GM23338 (cell line): ENCODE data around the gene UNC45A. TPM values are rescaled to one million over a fixed set of nuclear protein-coding genes. Genes with fewer than 3 reads are reported as not detected.

Experiments used
- ATAC-seq: fragments of 200-7000 bp; cut with Tn5 transposase; 3 replicates; pipeline ENCODE4 v1.9.1; 2020
- DNase-seq: peaks from one replicate; pipeline ENCODE4 v3.0.0-alpha.2; 2015; ENCODE audit warnings: low spot score
- H2AFZ ChIP-seq: fragments of 200-600 bp; sonication (generic); 2 replicates; pipeline ENCODE4 v1.8.0; 2016; ENCODE audit warnings: antibody characterized with exemption, mild to moderate bottlenecking, moderate library complexity
- H3F3A ChIP-seq: fragments of 200-600 bp; sonication (generic); replicated peaks from 2 replicates; pipeline ENCODE4 v1.8.0; 2017; ENCODE audit warnings: antibody characterized with exemption, mixed run types, low read depth
- H3K27ac ChIP-seq: fragments of 200-600 bp; sonication (generic); 2 replicates; pipeline ENCODE4 v1.6.1; 2016; ENCODE audit warnings: low read depth
- H3K27me3 ChIP-seq: fragments of 200-600 bp; sonication (generic); 2 replicates; pipeline ENCODE4 v1.8.0; 2016; ENCODE audit warnings: mild to moderate bottlenecking, mixed run types, moderate library complexity; ENCODE audit not compliant: insufficient read depth
- H3K36me3 ChIP-seq: fragments of 200-600 bp; sonication (generic); 2 replicates; pipeline ENCODE4 v1.8.0; 2016; ENCODE audit warnings: mild to moderate bottlenecking; ENCODE audit not compliant: insufficient read depth
- H3K4me1 ChIP-seq: fragments of 200-600 bp; sonication (generic); 2 replicates; pipeline ENCODE4 v1.8.0; 2016; ENCODE audit warnings: mild to moderate bottlenecking, moderate library complexity; ENCODE audit not compliant: insufficient read depth
- H3K4me2 ChIP-seq: fragments of 200-600 bp; sonication (generic); 2 replicates; pipeline ENCODE4 v1.7.1; 2017; ENCODE audit warnings: mixed run types
- H3K4me3 ChIP-seq: fragments of 200-600 bp; sonication (generic); 2 replicates; pipeline ENCODE4 v1.6.1; 2016; ENCODE audit warnings: mixed run types
- H3K79me2 ChIP-seq: fragments of 200-600 bp; sonication (generic); replicated peaks from 2 replicates; pipeline ENCODE4 v1.8.0; 2017; ENCODE audit warnings: mild to moderate bottlenecking; ENCODE audit not compliant: insufficient read depth
- H3K9me2 ChIP-seq: fragments of 200-600 bp; sonication (generic); 2 replicates; pipeline ENCODE4 v1.8.0; 2017; ENCODE audit not compliant: insufficient read depth
- H4K20me1 ChIP-seq: fragments of 200-600 bp; sonication (generic); replicated peaks from 2 replicates; pipeline ENCODE4 v1.8.0; 2017; ENCODE audit warnings: mild to moderate bottlenecking; ENCODE audit not compliant: insufficient read depth
- H3K27ac Mint-ChIP-seq: 2 replicates; pipeline ENCODE4 v1.8.0; 2020; ENCODE audit warnings: inconsistent platforms, mild to moderate bottlenecking, moderate library complexity, mixed read lengths
- H3K27me3 Mint-ChIP-seq: 3 replicates; pipeline ENCODE4 v1.8.0; 2022; ENCODE audit warnings: low read depth, mild to moderate bottlenecking, moderate library complexity, mixed read lengths, inconsistent platforms; ENCODE audit not compliant: insufficient read depth, poor library complexity
- H3K36me3 Mint-ChIP-seq: 3 replicates; pipeline ENCODE4 v1.8.0; 2021; ENCODE audit warnings: low read depth, mild to moderate bottlenecking, inconsistent platforms, moderate library complexity, mixed read lengths
- H3K4me1 Mint-ChIP-seq: 3 replicates; pipeline ENCODE4 v1.8.0; 2020; ENCODE audit warnings: mild to moderate bottlenecking, inconsistent platforms, mixed read lengths
- H3K4me3 Mint-ChIP-seq: 3 replicates; pipeline ENCODE4 v1.8.0; 2021; ENCODE audit warnings: moderate library complexity, mild to moderate bottlenecking, inconsistent platforms, mixed read lengths
- H3K9me3 Mint-ChIP-seq: 3 replicates; pipeline ENCODE4 v1.8.0; 2020; ENCODE audit warnings: moderate library complexity, mild to moderate bottlenecking, inconsistent platforms, mixed read lengths
- CREB1 ChIP-seq: fragments of 250-450 bp; sonication (Bioruptor Pico); IDR thresholded peaks from 2 replicates; pipeline ENCODE4 v1.5.0; 2020; ENCODE audit warnings: low read depth, mild to moderate bottlenecking, moderate library complexity
- CTCF ChIP-seq, 2 experiments: fragments of 200-600 bp in 1 of 2; sonication (generic) in 1 of 2; conservative IDR thresholded peaks; 2 replicates each; pipeline versions ENCODE4 v1.5.1 to v1.6.1; 2016 to 2017; ENCODE audit warnings: antibody characterized with exemption in 2 of 2, low read depth in 2 of 2, mild to moderate bottlenecking in 2 of 2, moderate library complexity in 1 of 2
- ETS1 ChIP-seq: IDR thresholded peaks from 2 replicates; pipeline ENCODE4 v1.6.1; 2016; ENCODE audit warnings: antibody characterized with exemption
- EZH2 ChIP-seq: fragments of 200-600 bp; sonication (generic); IDR thresholded peaks from one replicate; pipeline ENCODE4 v1.8.0; 2017; ENCODE audit warnings: antibody characterized with exemption, mild to moderate bottlenecking, low read depth; ENCODE audit not compliant: unreplicated experiment
- EZH2phosphoT487 ChIP-seq: fragments of 200-600 bp; sonication (generic); IDR thresholded peaks from one replicate; pipeline ENCODE4 v1.8.1; 2018; ENCODE audit warnings: antibody characterized with exemption; ENCODE audit not compliant: unreplicated experiment
- NANOG ChIP-seq: IDR thresholded peaks from 2 replicates; pipeline ENCODE4 v1.6.1; 2016; ENCODE audit warnings: antibody characterized with exemption, borderline replicate concordance
- STAT1 ChIP-seq: IDR thresholded peaks from one replicate; pipeline ENCODE4 v1.6.1; 2016; ENCODE audit warnings: antibody characterized with exemption; ENCODE audit not compliant: unreplicated experiment
- ZNF114 ChIP-seq: fragments of 250-450 bp; sonication (Bioruptor Pico); IDR thresholded peaks from 2 replicates; pipeline ENCODE4 v1.5.0; 2020; ENCODE audit warnings: mild to moderate bottlenecking, moderate library complexity
- ZNF462 ChIP-seq: fragments of 250-450 bp; sonication (Bioruptor Pico); IDR thresholded peaks from 2 replicates; pipeline ENCODE4 v1.5.0; 2020; ENCODE audit warnings: mild to moderate bottlenecking, moderate library complexity
- polyA plus RNA-seq: library from polyadenylated mRNA; unstranded; fragments of >200 nt; fragmentation: Nextera tagmentation; extraction: Ambion mirVana; gene quantifications from 2 replicates; pipeline ENCODE4 v1.2.1, GENCODE V29; 2016
- total RNA-seq: library from RNA; depleted of rRNA; stranded (reverse); fragments of >200 nt; shearing (Covaris generic); gene quantifications from 2 replicates; pipeline ENCODE4 v1.2.3, GENCODE V29; 2014

Gene UNC45A
- total and polyA plus RNA-seq, 2 experiments from 2014 or later = 40.2 to 86.8 TPM

- no peak for TF ChIP-seq ZNF462 (CRISPR knock-in tag)
Observed at GRCh38 chr15:90912770-90913075, 22.4 kb upstream of the UNC45A start (continued).

GRCh38 chr15:90913398-90913944 is 21.6 kb upstream of the UNC45A start:
- Histone ChIP-seq H3K36me3 (no peaks in the 10 kb centered on the region), H3K79me2 (no peaks in the 10 kb centered on the region), H3K4me1 (no peaks in the 10 kb centered on the region), H3K27ac (no peak overlapping the region), H3K4me3 (no peak overlapping the region), H2AFZ (no peak overlapping the region), H3K4me2 (no peak overlapping the region), H3K27me3 (no peaks in the 10 kb centered on the region), H3F3A (no peaks in the 10 kb centered on the region), H3K9me2 (no peaks in the 10 kb centered on the region), H4K20me1 (no peaks in the 10 kb centered on the region)
- no peak for ATAC-seq
- no peaks in the 10 kb centered on the region for H3K9me3 Mint-ChIP-seq
- H3K4me3 Mint-ChIP-seq = no peak overlapping the region
- no peak for DNase-seq
- no peak overlapping the region for H3K27ac Mint-ChIP-seq
- peaks cover 6% of the 10 kb centered on the region for H3K4me1 Mint-ChIP-seq
- peaks cover 6% of the 10 kb centered on the region for H3K27me3 Mint-ChIP-seq
- peaks cover 5% of the 10 kb centered on the region for H3K36me3 Mint-ChIP-seq
- no peak for TF ChIP-seq EZH2
- TF ChIP-seq STAT1 = no peak
- no peak for TF ChIP-seq CREB1 (CRISPR knock-in tag)
- no peak for TF ChIP-seq ZNF114 (CRISPR knock-in tag)
- TF ChIP-seq NANOG = no peak
- TF ChIP-seq EZH2phosphoT487 = no peak
- no peak for TF ChIP-seq ETS1
- no peak for TF ChIP-seq CTCF (conservative IDR thresholded peaks at IDR 0.05; ENCODE audit: low read depth in 2 of 2)
